Thyroid gland (tissue), 4 donors: ENCODE results near the gene HTR5A.

Experiments used
- CTCF ChIP-seq, 6 experiments: fragments of 200-600 bp in 3 of 6; fragments of 450-650 bp in 3 of 6; sonication (generic) in 3 of 6; IDR thresholded peaks; one replicate each; pipeline ENCODE4 v1.5.1; 2016 to 2019; ENCODE audit warnings: antibody characterized with exemption in 6 of 6, mild to moderate bottlenecking in 2 of 6, inconsistent platforms in 1 of 6, moderate library complexity in 1 of 6
- POLR2A ChIP-seq, 2 donors: fragments of 450-650 bp; IDR thresholded peaks; one replicate each; pipeline ENCODE4 v1.6.1; 2017; ENCODE audit warnings: antibody characterized with exemption in 2 of 2, mild to moderate bottlenecking in 2 of 2, moderate library complexity in 1 of 2

DNA sequence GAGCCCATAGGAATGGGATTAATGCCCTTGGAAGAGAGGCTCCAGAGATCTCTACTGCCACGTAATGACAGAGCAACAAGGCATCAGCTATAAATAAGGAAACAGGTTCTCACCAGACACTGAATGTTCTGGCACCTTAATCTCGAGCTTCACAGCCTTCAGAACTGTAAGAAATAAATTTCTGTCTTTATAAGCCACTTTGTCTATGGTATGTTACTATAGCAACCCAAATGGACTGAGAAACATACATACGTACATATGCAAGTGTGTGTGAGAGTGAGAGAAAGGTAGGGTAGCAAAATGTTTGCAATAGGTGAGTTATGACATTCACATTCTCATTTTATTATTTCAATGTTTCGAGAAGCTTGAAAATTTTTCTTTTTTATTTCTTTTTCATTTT is 22.1 kb upstream of the HTR5A start:
- no peak for TF ChIP-seq CTCF (IDR thresholded peaks at IDR 0.05)
- TF ChIP-seq POLR2A (IDR thresholded peaks at IDR 0.05), result no peak
